ENCODE results near the gene COX7C.

- TF ChIP-seq POLR2A (IDR thresholded peaks at IDR 0.05) (no peak), CTCF (IDR thresholded peaks at IDR 0.05) (no peak)
Observed at GRCh38 chr5:86623785-86624483, 6.2 kb downstream of the COX7C start.
